Epidermal melanocyte (primary cell): ENCODE measurements around the gene VPS54.

Source experiments
- DNase-seq: peaks from one replicate; pipeline ENCODE4 v3.0.0; 2011; ENCODE audit warnings: low spot score; ENCODE audit not compliant: insufficient read length

The VPS54 gene, protein sequence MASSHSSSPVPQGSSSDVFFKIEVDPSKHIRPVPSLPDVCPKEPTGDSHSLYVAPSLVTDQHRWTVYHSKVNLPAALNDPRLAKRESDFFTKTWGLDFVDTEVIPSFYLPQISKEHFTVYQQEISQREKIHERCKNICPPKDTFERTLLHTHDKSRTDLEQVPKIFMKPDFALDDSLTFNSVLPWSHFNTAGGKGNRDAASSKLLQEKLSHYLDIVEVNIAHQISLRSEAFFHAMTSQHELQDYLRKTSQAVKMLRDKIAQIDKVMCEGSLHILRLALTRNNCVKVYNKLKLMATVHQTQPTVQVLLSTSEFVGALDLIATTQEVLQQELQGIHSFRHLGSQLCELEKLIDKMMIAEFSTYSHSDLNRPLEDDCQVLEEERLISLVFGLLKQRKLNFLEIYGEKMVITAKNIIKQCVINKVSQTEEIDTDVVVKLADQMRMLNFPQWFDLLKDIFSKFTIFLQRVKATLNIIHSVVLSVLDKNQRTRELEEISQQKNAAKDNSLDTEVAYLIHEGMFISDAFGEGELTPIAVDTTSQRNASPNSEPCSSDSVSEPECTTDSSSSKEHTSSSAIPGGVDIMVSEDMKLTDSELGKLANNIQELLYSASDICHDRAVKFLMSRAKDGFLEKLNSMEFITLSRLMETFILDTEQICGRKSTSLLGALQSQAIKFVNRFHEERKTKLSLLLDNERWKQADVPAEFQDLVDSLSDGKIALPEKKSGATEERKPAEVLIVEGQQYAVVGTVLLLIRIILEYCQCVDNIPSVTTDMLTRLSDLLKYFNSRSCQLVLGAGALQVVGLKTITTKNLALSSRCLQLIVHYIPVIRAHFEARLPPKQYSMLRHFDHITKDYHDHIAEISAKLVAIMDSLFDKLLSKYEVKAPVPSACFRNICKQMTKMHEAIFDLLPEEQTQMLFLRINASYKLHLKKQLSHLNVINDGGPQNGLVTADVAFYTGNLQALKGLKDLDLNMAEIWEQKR

DNA sequence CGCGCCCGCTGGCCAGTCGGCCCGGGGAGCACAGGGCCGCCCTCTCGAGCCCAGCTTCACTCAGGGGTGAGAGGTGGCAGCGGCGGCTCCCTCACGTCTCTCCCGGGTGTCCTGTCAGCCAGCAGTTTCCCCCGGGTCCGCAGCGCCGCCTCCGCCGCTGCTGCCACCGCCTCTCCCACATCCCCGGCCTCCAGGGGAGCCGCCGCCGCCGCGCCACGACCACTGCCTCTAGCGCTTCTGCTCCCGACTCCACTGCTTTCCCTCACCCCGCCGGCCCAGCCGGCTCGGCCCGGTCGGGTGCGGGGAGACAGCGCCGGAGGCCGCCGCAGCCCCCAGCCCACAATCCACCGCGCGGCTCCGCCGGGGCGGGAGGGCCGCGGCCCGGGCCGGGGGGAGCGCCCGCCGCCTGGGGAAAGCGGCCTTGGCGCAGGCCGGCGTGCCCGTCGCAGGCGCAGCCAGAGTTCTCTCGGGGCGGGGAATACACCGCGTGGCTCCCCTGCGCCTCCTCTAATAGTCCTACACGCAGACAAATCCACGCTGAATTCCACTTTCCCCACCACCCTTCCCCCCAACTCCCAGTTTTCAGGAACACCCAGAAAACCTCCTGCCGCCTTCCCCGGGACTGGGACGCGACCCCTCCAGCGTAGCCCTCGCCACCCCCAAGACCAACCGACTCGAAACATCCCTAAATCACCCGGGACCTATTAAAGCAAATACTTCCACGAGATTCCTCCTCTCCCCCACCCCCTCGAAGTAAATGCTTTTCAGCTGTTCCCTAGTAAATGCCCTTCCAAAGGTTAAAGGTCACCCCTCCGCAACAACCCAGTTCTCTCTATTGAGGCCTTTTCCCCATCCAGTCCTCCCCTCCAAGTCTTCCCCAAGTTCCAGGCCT lies at the start of gene VPS54:
Gene VPS54 (minus strand): TSS at position 346 of the 892 bp plus-strand sequence. CDS start 35,429 bp downstream, outside the sequence.
- DNase-seq, result peak; percentile 32

DNA sequence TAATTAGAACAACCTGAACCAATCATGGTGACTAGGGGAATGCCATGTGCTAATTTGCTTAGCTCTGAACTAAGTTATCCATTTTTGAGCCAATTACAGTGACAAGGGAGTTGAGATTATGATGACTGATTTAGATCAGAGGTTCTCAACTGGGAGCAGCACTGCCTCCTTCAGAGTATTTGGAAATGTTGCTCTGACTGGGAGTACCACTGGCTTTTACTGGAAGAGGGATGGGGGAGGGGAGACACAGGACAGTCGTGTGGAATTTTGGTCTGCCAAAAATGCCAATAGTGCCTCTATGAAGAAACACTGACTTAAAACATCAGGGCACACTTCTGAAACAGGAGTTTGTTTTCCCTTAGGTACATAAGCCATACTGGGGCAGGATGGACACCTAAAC lies 48.1 kb upstream of the VPS54 start:
- no peak for DNase-seq

DNA sequence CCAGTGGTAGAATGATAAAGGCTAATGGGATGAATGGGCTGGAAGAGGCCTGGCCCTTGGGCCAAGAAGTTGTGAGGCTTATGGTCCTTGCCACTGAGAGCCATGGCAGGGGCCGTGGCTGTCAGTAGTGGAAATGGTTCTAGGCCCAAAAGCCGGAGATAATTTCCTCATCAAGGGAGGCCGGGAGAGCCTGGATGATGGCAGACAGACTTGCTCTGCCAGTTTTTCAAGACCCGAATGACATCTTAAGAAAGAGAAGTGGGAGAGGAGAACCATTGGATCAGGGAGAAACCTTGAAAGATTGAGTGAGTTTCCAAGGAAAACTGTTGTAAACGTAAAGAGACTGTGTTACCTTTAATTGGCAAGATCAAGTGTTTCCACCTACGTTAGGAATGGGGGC lies 46.3 kb upstream of the VPS54 start:
- DNase-seq, result no peak

- no peak for DNase-seq
Observed at GRCh38 chr2:64063924-64064331, 44.7 kb upstream of the VPS54 start.

- DNase-seq, result no peak
Observed at GRCh38 chr2:64063454-64063853, 44.2 kb upstream of the VPS54 start.

GRCh38 chr2:64062840-64063239 lies 43.6 kb upstream of the VPS54 start:
- no peak for DNase-seq

DNA sequence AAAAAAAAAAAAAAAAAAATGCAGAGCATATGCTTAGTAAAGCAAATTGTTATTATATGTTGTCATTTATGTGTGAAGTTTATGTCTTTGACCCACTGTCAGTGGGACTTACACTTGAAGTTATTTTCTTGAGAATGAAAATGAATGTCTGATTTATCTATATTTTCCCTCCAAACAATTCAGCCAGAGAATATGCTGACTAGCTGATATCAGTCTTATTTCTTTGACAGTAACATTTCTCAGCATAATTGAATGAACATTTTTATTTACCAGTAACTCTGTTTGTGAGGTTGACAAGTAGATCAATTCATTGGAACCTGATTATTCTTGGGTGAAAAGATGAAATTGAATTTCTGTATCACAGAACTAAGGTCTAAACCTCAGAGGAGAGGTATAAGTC lies 40.0 kb upstream of the VPS54 start:
- no peak for DNase-seq

DNA sequence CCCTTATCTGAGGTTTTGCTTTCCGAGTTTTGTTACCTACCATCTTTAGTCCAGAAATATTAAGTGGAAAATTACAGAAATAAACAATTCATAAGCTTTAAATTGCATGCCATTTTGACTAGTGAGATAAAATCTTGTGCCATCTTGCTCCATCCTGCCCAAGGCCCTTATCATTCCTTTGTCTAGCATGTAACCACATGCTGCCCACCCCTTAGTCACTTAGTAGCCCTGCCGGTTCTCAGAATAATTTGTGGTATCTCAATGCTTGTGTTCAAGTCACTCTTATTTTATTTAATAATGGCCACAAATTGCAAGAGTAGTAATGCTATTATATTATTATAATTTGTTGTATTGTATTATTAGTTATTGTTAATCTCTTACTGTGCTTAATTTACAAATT lies 36.8 kb upstream of the VPS54 start:
- no peak for DNase-seq

DNA sequence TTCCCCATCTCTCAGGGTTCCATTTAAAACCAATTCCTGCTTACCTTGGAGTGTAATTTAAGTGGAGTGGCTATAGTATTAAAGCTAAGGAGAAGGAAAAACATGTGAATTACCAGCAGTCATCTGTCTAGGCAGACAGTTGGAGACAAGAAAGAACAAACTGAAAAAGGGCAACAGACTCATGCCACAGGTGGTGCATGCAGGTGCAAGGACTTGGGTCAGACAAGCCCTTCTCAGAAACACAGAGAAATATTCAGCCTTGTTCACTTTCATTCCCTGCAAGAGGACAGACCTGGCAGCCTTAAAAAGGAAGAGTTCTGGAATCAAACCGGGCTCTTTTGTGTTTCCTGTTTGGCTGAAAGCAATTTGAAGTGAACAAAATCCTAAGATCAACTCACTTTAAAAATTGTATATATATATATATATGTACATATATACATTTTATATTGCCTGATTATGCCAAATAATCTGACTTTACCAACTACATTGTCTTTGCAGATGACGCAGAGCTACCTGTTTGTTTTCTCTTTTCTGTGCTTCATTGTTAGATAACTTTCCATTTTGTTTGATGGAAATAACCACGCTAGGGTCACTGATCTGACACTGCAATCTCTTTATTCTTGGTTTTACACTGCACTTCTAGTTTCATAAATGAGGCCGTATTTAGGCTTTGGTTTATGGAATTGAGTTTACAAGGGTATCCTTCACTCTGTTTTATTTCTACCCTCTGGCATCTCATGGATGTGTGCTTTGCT lies 35.1 kb upstream of the VPS54 start:
- DNase-seq, result no peak

DNA sequence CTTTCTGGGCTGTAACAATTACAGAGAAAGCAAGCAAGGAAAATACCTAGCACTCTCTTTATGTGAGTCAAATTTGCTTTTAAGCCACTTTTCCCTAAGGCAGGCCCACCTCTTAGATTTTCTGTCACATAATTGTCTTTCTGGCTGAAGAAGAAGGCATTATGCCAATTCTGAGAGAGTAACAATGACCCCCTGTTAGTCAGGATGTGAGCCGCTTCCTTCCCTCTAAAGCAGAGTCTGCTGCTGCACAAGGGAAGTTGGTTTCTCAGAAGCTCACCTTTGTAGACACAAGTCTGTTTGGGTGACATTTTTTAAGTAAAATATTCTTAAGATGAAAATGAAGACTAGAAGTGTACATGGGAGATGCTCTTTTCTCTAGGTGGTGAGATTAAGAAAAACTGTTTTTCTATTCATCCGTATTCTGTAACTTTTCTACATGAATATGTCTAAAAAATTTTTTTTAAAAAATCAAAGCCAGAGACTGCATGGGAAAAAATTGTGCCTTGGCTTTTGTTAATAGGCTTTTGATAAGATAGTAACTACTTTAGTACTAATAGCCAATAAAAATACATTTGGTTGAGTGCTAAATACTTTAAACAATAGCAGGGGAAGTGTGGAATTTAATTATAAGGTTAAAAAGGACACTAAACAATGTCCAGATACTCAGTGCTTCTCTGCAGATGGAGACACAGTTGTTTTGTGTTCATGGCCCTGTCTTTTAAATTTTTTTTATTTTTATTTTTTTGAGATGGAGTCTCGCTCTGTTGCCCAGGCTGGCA lies 33.4 kb upstream of the VPS54 start:
- DNase-seq, result no peak

DNA sequence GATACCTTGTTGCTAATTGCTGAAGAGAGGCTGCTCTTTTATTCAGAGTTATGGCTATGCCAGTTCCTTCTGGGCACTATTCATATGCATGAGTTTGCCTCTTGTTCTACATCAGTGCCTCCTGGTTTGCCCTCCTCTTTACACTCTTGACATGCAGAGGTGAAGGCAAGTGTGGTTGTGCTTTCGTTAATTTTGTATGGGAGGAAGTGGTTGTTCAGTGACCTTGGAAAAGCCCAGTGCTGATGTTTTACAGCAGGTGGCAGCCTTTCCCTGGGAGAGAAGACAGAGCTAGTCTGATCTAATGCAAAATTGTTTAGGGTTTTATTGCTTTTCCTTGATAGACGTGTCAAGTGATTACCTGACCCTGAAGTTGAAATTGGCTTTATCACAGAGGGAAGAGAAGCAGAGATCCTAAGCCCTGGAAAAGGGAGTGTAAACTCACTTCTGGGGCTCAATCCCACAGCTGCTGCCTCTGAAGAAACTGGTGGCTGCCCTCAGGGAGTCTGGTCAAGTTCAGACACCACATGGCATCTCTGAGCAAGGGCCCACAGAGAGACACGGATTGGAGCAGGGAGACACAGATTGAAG lies 30.5 kb upstream of the VPS54 start:
- peak; percentile 73 for DNase-seq

DNA sequence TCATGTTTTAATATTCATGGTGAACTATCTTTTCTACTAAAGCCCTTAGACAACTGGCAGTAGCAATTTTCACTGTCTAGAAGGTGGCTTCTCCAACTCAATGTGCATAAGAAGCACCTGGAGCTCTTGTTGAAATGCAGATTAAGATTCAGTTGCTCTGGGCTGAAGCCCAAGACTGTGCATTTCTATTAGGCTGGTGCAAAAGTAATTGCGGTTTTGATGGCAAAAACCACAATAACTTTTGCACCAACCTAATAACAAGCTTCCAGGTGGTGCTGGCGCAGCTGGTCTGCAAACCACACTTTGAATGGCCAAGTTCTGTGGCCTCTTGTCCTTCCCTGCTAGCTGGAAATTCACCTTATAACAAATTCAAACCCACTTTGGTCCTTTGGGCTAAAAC lies 26.7 kb upstream of the VPS54 start:
- DNase-seq, result no peak

DNA sequence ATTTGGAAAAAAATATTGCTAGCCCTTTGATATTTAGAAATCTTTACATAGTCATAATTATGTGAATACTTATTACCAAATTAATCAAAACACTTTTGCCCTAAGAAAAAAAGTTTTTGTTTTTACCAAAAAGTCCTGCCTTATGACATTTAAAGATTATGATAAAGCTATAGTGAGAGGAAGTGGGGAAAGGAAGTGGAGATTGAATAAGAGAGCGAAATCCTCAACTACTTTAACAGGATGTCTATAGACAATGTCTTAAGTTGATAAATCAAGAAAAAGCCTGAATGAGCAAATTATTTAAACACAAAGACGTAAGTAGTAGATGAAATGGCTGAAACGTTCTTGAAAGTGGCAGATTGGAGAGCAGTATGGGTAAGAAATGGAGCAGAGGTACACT lies 20.9 kb upstream of the VPS54 start:
- no peak for DNase-seq

DNA sequence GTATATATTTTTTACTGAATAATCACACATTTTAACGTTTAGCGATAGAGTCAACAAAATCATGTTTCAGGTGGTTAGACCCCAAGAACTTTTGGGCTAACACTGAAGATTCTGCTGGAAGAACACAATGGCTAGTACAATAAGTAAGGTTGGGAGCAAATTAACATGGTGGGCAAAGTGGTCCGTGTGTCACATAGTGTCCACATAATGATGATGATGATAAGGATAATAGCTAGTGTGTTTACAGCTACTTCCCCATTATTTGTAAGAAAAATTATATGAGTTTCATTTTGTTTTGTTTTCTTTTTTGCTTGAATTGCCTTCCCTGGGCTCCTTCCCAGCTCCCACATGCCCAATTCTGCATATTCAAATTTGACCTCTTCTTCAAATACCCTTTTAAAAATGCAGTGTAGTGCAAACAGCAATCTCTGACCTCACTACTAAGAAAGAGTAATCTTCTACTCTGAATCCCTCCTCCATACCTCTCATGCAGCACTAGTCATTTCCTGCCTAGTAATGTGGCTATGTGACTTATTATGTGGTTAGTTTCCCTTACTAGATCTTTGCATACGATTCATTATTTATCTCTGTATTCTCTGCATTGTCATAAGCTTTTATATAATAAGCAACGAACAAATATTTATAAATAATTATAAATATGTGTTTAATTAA lies 16.9 kb upstream of the VPS54 start:
- DNase-seq, result no peak

DNA sequence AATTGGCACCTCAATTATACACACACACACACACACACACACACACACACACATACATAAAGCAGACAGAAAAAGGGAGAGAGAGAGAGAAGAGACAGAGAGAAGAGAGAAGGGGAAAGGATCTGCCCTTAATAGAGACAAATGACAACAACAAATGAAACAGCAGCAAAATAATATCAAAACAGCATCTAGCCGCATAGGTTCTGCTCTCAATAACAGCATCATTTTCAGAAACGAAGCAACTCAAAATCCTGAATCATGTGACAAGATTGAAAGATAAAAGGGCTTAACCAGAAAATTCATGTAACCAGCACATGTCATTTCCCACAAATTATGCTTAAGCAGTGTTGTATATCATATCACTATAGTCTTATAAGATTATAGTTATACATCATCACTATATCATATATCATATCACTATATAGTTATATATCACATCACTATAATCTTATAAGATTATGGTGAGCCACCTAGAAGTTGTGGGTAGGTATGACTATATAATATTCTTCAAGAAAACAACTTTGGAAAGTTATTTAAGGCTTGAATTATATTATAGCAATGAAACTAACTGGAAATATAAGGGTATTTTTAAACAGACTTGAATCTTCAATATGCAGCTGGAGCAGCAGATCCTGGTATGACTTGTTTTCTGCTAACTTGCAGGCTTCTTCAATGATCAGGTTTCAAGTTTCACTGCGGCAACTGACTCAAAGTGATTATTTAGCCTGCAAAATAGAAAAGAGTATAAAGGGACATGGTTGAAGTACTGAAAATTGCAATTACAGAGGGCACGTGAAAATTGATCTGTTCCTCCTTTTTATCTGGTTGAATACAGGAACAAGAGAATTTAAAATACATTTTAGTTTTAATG lies 16.1 kb upstream of the VPS54 start:
- DNase-seq, result no peak

DNA sequence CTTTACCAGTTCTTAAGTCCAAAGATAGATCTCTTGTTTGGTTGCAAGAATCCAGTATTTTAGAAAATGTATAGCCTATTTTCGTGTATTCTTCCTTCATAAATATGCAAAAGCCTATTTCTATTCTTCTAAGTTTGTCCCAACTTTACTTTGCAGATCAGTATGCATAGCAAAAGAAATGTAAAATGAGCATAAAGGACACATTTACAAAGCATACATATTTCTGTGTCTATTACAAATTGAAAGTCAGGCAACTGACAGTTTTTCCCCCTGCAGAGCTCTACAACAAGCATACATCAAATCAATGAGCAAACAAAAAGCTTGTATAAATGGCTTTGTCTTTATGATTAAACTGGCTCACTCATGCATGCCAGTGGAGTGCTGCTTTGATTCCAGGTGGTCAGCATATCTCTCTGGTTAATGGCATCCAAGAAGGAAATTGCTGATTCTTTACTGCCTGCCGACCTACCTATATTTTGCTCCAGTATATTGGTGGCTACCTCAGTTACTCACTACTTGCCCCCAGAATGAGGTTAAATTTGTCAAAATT lies 10.0 kb upstream of the VPS54 start:
- no peak for DNase-seq

DNA sequence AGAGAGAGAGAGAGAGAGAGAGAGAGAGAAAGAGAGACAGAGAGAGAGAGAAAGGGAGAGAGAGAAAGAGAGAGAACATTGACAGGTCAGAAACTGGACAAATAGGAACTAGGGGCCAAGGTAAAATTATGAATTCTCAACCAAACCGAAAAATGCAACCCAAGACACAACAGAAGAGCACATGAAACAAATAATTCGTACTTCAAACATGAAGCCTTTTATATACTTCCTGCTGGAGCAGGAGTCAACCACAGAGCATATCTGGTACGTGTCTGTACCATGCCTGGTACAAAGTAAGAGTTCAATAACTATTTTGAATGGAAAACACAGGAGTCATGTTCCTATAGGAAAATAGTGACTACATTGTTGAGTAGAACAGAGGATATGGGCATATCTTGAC lies 6.5 kb upstream of the VPS54 start:
- no peak for DNase-seq
